ENCODE results near the gene USP49.

USP49 gene

DNA sequence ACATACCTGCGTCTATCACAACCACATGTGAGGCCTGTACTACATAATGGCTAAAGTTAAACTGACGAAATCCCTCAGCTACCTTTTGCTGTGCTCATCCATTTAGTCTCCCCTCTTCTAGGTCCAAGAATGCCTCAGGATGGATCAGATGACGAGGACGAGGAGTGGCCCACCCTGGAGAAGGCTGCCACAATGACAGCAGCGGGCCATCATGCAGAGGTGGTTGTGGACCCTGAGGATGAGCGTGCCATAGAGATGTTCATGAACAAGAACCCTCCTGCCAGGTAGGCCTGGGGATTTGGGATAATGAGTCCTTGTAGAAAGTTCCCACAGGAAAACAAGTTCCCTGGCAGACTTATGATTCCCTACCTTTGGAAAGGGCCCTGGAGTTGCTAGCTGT lies 32.1 kb upstream of the USP49 start:
- DNase-seq, result no peak

GRCh38 chr6:41922154-41922553 lies 27.0 kb upstream of the USP49 start:
- DNase-seq, result no peak

DNA sequence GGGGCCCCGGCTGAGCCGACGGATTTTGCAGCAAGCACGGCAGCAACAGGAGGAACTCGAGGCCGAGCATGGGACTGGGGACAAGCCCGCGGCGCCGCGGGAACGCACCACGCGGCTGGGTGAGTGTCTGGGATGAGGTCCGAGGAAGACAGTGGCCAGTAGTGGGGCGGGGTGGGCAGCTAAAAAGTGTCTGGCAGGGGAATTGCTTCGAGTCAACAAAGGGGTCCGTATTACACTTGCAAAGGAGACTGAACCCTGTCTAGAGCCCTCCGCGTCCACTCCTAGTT lies 26.5 kb upstream of the USP49 start:
- no peak for DNase-seq

- peak; percentile 90 for DNase-seq
These were observed 25.9 kb upstream of the USP49 start, which contains the start of the genes BYSL and MED20 for GRCh38 chr6:41920921-41921711. Gene BYSL (plus strand): TSS chr6:41921499. CDS start chr6:41921563, 64 bp downstream. Gene MED20 (minus strand): TSS chr6:41921139. CDS start chr6:41921018, 121 bp downstream.

GRCh38 chr6:41917528-41917927 lies 22.4 kb upstream of the USP49 start:
- DNase-seq, result no peak

GRCh38 chr6:41914869-41915530 lies 19.8 kb upstream of the USP49 start:
- no peak for DNase-seq

- DNase-seq, result no peak
These were observed 19.2 kb upstream of the USP49 start for GRCh38 chr6:41914343-41914742.

DNA sequence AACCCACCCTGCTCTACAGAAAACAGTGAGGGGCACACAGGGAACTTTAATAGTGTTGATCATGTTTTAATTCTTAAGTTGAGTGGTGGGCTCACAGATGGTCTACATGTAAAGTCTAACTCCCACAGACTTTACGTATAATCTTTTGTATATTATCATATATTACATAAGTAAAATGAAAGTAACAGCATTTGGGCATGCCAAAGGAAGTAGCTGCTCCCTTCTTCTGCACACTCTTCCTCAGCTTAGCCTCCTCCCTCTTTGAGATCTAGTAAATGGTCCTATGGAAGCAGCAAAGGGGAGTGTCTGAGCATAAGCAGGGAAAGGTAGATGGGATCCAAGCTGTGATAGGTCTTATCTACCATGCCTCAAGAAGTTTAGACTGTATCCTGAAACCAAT lies 14.6 kb upstream of the USP49 start:
- DNase-seq, result no peak

GRCh38 chr6:41901882-41902519 lies 6.8 kb upstream of the USP49 start:
- DNase-seq, result no peak

GRCh38 chr6:41900861-41901260 lies 5.7 kb upstream of the USP49 start:
- DNase-seq, result no peak

DNA sequence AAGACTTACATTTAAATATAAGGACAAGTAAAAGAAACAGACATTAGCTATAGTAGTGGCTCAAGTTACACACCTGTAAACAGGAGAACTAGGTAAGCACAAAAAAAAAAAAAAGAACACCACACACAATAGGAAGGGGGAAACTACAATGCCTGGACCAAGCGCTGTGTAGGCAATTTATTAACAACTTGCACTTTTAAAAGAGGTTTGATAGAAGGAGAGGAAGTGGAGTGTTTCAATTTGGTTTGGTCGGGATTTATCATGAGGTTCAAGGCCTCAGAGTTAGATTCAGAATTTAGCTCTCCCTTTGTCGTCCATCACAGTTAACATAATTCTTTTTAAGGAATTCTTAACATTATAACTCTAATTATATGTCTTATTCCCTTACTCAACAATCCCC lies 1.1 kb upstream of the USP49 start:
- DNase-seq, result no peak

DNA sequence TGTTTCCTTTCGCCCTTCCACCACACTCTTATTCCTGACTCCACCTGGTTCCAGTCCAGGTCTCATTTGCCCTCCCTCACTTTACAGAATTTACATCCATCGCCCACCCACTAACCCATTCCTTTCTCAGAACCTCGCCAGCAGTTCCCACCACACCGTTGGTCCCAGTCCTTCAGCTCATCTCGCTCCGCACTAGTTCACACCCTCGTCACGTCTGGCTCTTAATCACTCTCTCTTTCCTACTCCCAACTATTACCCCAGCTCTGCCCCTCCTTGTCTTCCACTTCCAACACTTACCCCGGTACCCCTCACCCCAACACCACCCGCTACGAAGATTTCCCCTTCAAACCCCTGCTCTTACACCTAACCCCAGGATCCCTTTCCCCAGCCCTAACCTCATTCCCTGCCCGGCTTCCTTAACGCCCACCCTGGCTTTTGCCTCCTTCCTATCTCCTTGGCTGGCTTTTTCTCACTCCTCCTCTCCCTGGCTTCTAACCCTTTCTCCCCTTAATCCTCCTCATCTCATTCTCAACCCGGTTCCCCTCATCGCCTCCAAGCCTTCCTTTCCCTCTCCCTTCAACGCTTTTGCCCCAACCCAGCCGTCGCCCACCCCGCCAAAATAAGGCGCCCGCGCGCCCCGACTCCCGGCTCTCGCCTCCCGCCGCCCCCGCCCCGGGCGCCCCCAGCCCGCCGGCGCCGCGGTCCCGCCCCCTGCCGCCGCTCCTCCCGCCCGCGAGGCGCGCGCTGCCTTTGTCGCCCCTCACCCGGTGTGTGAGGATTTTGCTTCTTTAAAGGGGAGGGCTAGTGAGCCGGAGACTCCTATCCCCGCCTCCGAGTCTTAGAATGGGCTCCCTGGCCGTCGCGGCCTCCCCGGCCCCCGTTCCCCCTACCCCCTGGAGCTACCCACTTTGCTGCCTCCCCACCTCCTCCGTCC lies 542 bp downstream of the USP49 start:
- DNase-seq, result peak; percentile 77

- no peak for DNase-seq
These were observed 2.1 kb downstream of the USP49 start for GRCh38 chr6:41892921-41893564.

GRCh38 chr6:41887331-41887751 lies 7.8 kb downstream of the USP49 start:
- DNase-seq, result no peak

DNA sequence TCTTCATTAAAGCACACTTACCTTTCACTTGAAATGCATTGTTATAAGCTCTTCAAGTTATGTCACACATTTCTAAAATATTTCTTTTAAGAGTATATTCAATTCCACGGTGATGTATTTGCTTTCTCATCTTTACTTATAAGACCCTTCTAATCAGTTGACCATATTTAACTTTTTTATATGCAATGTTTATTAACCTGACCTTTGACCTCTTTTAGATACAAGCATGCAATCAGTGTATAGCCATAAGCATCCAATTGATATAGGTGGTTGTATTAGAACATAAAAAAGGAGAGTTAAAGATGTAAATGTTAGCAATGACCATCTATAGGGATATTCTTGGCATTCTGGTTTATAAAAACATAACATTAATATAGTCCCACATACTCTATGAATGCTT lies 9.2 kb downstream of the USP49 start:
- no peak for DNase-seq

DNA sequence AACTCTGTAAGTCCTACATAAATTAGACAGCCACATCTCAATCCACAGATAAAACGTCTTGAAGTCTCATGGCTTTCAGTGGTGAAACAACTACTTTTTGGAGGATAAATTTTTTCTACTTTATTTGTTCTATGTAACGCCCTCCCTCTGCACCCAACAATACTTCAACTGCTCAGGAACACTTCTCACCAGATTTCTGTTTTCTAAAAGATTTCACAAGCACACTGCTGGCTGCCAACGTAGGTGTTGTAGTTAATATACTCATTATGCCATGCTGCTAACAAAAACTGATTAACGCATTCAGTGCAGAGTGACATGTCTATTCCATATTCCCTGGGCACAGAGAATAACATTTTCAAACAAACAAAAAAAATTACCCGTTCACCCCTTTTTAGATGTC lies 10.2 kb downstream of the USP49 start:
- no peak for DNase-seq

GRCh38 chr6:41881506-41881905 lies 13.7 kb downstream of the USP49 start:
- DNase-seq, result no peak

GRCh38 chr6:41878961-41879405 lies 16.2 kb downstream of the USP49 start:
- no peak for DNase-seq

- DNase-seq, result no peak
These were observed 16.9 kb downstream of the USP49 start for GRCh38 chr6:41878246-41878645.

GRCh38 chr6:41877051-41877680 lies 18.0 kb downstream of the USP49 start:
- DNase-seq, result no peak

- DNase-seq, result no peak
These were observed 20.4 kb downstream of the USP49 start for GRCh38 chr6:41874741-41875140.

DNA sequence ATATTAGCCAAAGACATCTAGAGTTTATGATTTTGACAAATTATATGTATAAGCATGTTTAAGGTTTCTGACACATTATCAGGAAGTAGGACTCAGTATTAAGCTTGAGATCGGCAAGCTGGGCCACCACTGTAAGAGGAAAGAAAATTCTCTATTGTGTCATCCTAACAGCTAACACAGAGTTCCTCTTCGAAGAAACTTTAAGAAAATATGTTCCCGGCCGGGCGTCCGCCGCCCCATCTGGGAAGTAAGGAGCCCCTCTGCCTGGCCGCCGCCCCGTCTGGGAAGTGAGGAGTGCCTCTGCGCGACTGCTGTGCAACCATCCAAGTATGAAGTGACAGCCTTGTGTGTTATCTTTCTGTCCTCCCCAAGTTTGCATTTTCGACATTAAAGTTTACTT lies 23.0 kb downstream of the USP49 start:
- no peak for DNase-seq

All from NCI-H526 treated with DMSO at 0.1 percent for 48 hours (cell line).